Liver (tissue), 9 donors: Measurements from ENCODE around the gene TRERF1. TPM values are rescaled to one million over a fixed set of nuclear protein-coding genes. Genes with fewer than 3 reads are reported as not detected.

ENCODE experiments used
- DNase-seq: peaks from one replicate; pipeline ENCODE4 v3.0.0-alpha.2; 2017; ENCODE audit warnings: low spot score
- H3K27ac ChIP-seq, 2 donors: one replicate each; pipeline ENCODE4 v1.7.0; 2013; ENCODE audit warnings: inconsistent platforms in 2 of 2, low read length in 2 of 2, control low read depth in 1 of 2, low read depth in 1 of 2, mild to moderate bottlenecking in 1 of 2
- H3K27me3 ChIP-seq, 4 donors: one replicate each; pipeline versions ENCODE4 v1.6.1 to v1.7.0; 2013; ENCODE audit warnings: low read length in 3 of 4, inconsistent platforms in 1 of 4, mild to moderate bottlenecking in 1 of 4, moderate library complexity in 1 of 4; ENCODE audit not compliant: control insufficient read depth in 4 of 4, insufficient read depth in 4 of 4
- H3K36me3 ChIP-seq, 4 donors: one replicate each; pipeline versions ENCODE4 v1.6.1 to v1.7.0; 2013; ENCODE audit warnings: low read length in 3 of 4, mild to moderate bottlenecking in 3 of 4, low read depth in 1 of 4, moderate library complexity in 1 of 4; ENCODE audit not compliant: control insufficient read depth in 4 of 4, insufficient read depth in 3 of 4
- H3K4me1 ChIP-seq, 4 donors: one replicate each; pipeline versions ENCODE4 v1.6.1 to v1.7.0; 2013; ENCODE audit warnings: low read length in 3 of 4, mild to moderate bottlenecking in 3 of 4, moderate library complexity in 1 of 4; ENCODE audit not compliant: control insufficient read depth in 4 of 4, insufficient read depth in 4 of 4
- H3K4me3 ChIP-seq, 3 donors: one replicate each; pipeline versions ENCODE4 v1.6.1 to v1.7.0; 2013; ENCODE audit warnings: low read length in 3 of 3, control low read depth in 1 of 3, low read depth in 1 of 3, mild to moderate bottlenecking in 1 of 3
- H3K9ac ChIP-seq, 2 donors: one replicate each; pipeline ENCODE4 v1.7.0; 2013; ENCODE audit warnings: low read length in 2 of 2, mild to moderate bottlenecking in 2 of 2, moderate library complexity in 2 of 2, control low read depth in 1 of 2, low read depth in 1 of 2
- H3K9me3 ChIP-seq, 4 donors: one replicate each; pipeline versions ENCODE4 v1.6.1 to v1.7.0; 2013; ENCODE audit warnings: low read length in 3 of 4; ENCODE audit not compliant: control insufficient read depth in 4 of 4
- ATF3 ChIP-seq: IDR thresholded peaks from 2 replicates; pipeline ENCODE4 v1.6.1; 2016; ENCODE audit warnings: antibody characterized with exemption
- CTCF ChIP-seq: fragments of 150-350 bp; IDR thresholded peaks from 2 replicates; pipeline ENCODE4 v1.5.1; 2017; ENCODE audit warnings: improper control_type of control experiment, low read depth, low read length; ENCODE audit not compliant: missing input control
- EGR1 ChIP-seq, 2 donors: IDR thresholded peaks; 2 replicates each; pipeline ENCODE4 v1.6.1; 2016 to 2018; ENCODE audit warnings: antibody characterized with exemption in 2 of 2, low read depth in 2 of 2
- FOXA1 ChIP-seq: IDR thresholded peaks from 2 replicates; pipeline ENCODE4 v1.6.1; 2016; ENCODE audit warnings: antibody characterized with exemption
- FOXA2 ChIP-seq: IDR thresholded peaks from 2 replicates; pipeline ENCODE4 v1.6.1; 2016; ENCODE audit warnings: antibody characterized with exemption
- GABPA ChIP-seq, 2 donors: IDR thresholded peaks in 1 of 2; conservative IDR thresholded peaks in 1 of 2; 2 replicates each; pipeline ENCODE4 v1.6.1; 2016; ENCODE audit warnings: antibody characterized with exemption in 2 of 2, mild to moderate bottlenecking in 1 of 2, moderate library complexity in 1 of 2
- HNF4A ChIP-seq, 2 donors: conservative IDR thresholded peaks; 2 replicates each; pipeline ENCODE4 v1.6.1; 2016; ENCODE audit warnings: antibody characterized with exemption in 2 of 2, mild to moderate bottlenecking in 2 of 2
- HNF4G ChIP-seq: IDR thresholded peaks from 2 replicates; pipeline ENCODE4 v1.6.1; 2016; ENCODE audit warnings: antibody characterized with exemption
- JUND ChIP-seq, 2 donors: IDR thresholded peaks; 2 replicates each; pipeline ENCODE4 v1.6.1; 2016; ENCODE audit warnings: antibody characterized with exemption in 2 of 2
- MAX ChIP-seq: IDR thresholded peaks from 2 replicates; pipeline ENCODE4 v1.6.1; 2016; ENCODE audit warnings: antibody characterized with exemption
- NR2F2 ChIP-seq: IDR thresholded peaks from 2 replicates; pipeline ENCODE4 v1.6.1; 2016; ENCODE audit warnings: antibody characterized with exemption
- RAD21 ChIP-seq, 2 donors: IDR thresholded peaks; 2 replicates each; pipeline ENCODE4 v1.6.1; 2016; ENCODE audit warnings: antibody characterized with exemption in 2 of 2, mild to moderate bottlenecking in 2 of 2
- REST ChIP-seq: IDR thresholded peaks from 2 replicates; pipeline ENCODE4 v1.6.1; 2016; ENCODE audit warnings: antibody characterized with exemption, mild to moderate bottlenecking
- RXRA ChIP-seq, 2 donors: IDR thresholded peaks; 2 replicates each; pipeline ENCODE4 v1.6.1; 2017 to 2018; ENCODE audit warnings: antibody characterized with exemption in 2 of 2, mild to moderate bottlenecking in 1 of 2
- SP1 ChIP-seq: IDR thresholded peaks from 2 replicates; pipeline ENCODE4 v1.6.1; 2018; ENCODE audit warnings: antibody characterized with exemption, mild to moderate bottlenecking
- TAF1 ChIP-seq: conservative IDR thresholded peaks from 2 replicates; pipeline ENCODE4 v1.6.1; 2016; ENCODE audit warnings: antibody characterized with exemption, mild to moderate bottlenecking
- YY1 ChIP-seq: IDR thresholded peaks from 2 replicates; pipeline ENCODE4 v1.6.1; 2016; ENCODE audit warnings: antibody characterized with exemption, mild to moderate bottlenecking
- ZBTB33 ChIP-seq: IDR thresholded peaks from 2 replicates; pipeline ENCODE4 v1.6.1; 2016; ENCODE audit warnings: antibody characterized with exemption
- WGBS: extraction: QIAGEN DNeasy Blood & Tissue Kit; methylation state at CpG from one replicate; pipeline ENCODE4 v1.1.7; 2013; 5-methylcytosine and 5-hydroxymethylcytosine counted together
- polyA plus RNA-seq, 2 donors: library from polyadenylated mRNA; stranded (reverse) in 1 of 2; unstranded in 1 of 2; fragments of 200-250 nt in 1 of 2; fragments of >200 nt in 1 of 2; fragmentation: Nextera tagmentation in 1 of 2; extraction: Ambion mirVana in 1 of 2; gene quantifications; one replicate each; pipeline versions ENCODE4 v1.2.1 to v1.2.3, GENCODE V29; 2013 to 2015
- total RNA-seq, 2 donors: library from RNA; depleted of rRNA; stranded (reverse); fragments of >200 nt; gene quantifications; one replicate each; pipeline ENCODE4 v1.2.3, GENCODE V29; 2014
- donor health status: healthy.
- donor health status: healthy.
- donor health status: healthy.
- donor health status: healthy.
- donor health status: healthy.

Gene TRERF1
- total and polyA plus RNA-seq, 4 donors: 0.33 to 1.3 (median 0.68) TPM

- TF ChIP-seq REST (no peak), JUND (IDR thresholded peaks at IDR 0.05) (no peak)
These were observed 20.4 kb downstream of the TRERF1 start (continued) for GRCh38 chr6:42431356-42431755.

GRCh38 chr6:42429836-42430235, 21.9 kb downstream of the TRERF1 start:
- Histone ChIP-seq H3K4me1 (peaks cover 1 to 8% (median 3%) of the 10 kb centered on the region in 4 donors), H3K27ac (no peak overlapping the region), H3K36me3 (no peaks in the 10 kb centered on the region), H3K4me3 (no peak overlapping the region), H3K9ac (no peak overlapping the region), H3K27me3 (no peaks in the 10 kb centered on the region), H3K9me3 (peaks cover 0 to 4% (median 3%) of the 10 kb centered on the region in 4 donors)
- DNase-seq: no peak
- TF ChIP-seq EGR1 (IDR thresholded peaks at IDR 0.05; ENCODE audit: low read depth in 2 of 2): no peak
- TF ChIP-seq CTCF: no peak
- no peak for TF ChIP-seq HNF4G
- no peak for TF ChIP-seq YY1
- TF ChIP-seq TAF1: no peak
- TF ChIP-seq ATF3: no peak
- no peak for TF ChIP-seq FOXA2
- TF ChIP-seq RXRA (IDR thresholded peaks at IDR 0.05): no peak
- no peak for TF ChIP-seq ZBTB33
- TF ChIP-seq FOXA1: no peak
- no peak for TF ChIP-seq MAX
- TF ChIP-seq RAD21 (IDR thresholded peaks at IDR 0.05): no peak
- TF ChIP-seq HNF4A (conservative IDR thresholded peaks at IDR 0.05): no peak
- no peak for TF ChIP-seq SP1
- TF ChIP-seq NR2F2: no peak
- TF ChIP-seq GABPA (IDR thresholded peaks at IDR 0.05 in 1 of 2, conservative IDR thresholded peaks at IDR 0.05 in 1 of 2): no peak
- WGBS: 92% methylated on average over 7 of the region's 7 CpGs
